ENCODE data around the gene GLB1L2. TPM values are rescaled to one million over a fixed set of nuclear protein-coding genes. Genes with fewer than 3 reads are reported as not detected.

The GLB1L2 gene
- total and polyA plus RNA-seq, 3 donors from 2014 or later, result 18.5 to 29.9 (median 29.1) TPM

- WGBS, 2 donors, result 71 to 78% methylated on average over 12 to 17 of the region's 18 CpGs
- TF ChIP-seq CTCF (IDR thresholded peaks at IDR 0.05), result no peak
- no peak for TF ChIP-seq POLR2A (IDR thresholded peaks at IDR 0.05)
- H3K36me3 ChIP-seq (ENCODE audit: low read depth, missing control alignments), result no peaks in the 10 kb centered on the region
- no peaks in the 10 kb centered on the region for H3K27me3 ChIP-seq
- no peaks in the 10 kb centered on the region for H3K4me1 ChIP-seq
- no peak overlapping the region for H3K27ac ChIP-seq
- intact Hi-C loops (cut with DNase I; ENCODE audit: low total_unique reads), result no loop called here
- DNase-seq, result no peak
- H3K4me3 ChIP-seq, result no peak overlapping the region
- no peaks in the 10 kb centered on the region for H3K9me3 ChIP-seq
Observed at GRCh38 chr11:134376150-134376921, 44.5 kb downstream of the GLB1L2 start.

GRCh38 chr11:134377876-134378275, 46.1 kb downstream of the GLB1L2 start:
- TF ChIP-seq POLR2A (IDR thresholded peaks at IDR 0.05) (no peak), CTCF (IDR thresholded peaks at IDR 0.05) (no peak)
- Histone ChIP-seq H3K36me3 (ENCODE audit: low read depth, missing control alignments) (no peaks in the 10 kb centered on the region), H3K4me3 (no peak overlapping the region), H3K4me1 (no peaks in the 10 kb centered on the region), H3K27me3 (no peaks in the 10 kb centered on the region), H3K27ac (no peak overlapping the region), H3K9me3 (no peaks in the 10 kb centered on the region)
- no peak for DNase-seq
- intact Hi-C loops (cut with DNase I; ENCODE audit: low total_unique reads), result no loop called here
- 86 to 89% methylated on average over 14 of the region's 14 CpGs for WGBS, 2 donors

GRCh38 chr11:134379241-134379640, 47.5 kb downstream of the GLB1L2 start:
- TF ChIP-seq POLR2A (IDR thresholded peaks at IDR 0.05) (no peak), CTCF (IDR thresholded peaks at IDR 0.05) (no peak)
- H3K4me3 ChIP-seq, result no peak overlapping the region
- no peaks in the 10 kb centered on the region for H3K36me3 ChIP-seq (ENCODE audit: low read depth, missing control alignments)
- no peak overlapping the region for H3K27ac ChIP-seq
- no peak for DNase-seq
- no peaks in the 10 kb centered on the region for H3K4me1 ChIP-seq
- intact Hi-C loops (cut with DNase I; ENCODE audit: low total_unique reads), result no loop called here
- 73 to 93% methylated on average over 2 of the region's 2 CpGs for WGBS, 2 donors
- H3K9me3 ChIP-seq, result no peaks in the 10 kb centered on the region
- no peaks in the 10 kb centered on the region for H3K27me3 ChIP-seq

GRCh38 chr11:134380229-134380628, 48.4 kb downstream of the GLB1L2 start:
- no peak for DNase-seq
- Histone ChIP-seq H3K9me3 (no peaks in the 10 kb centered on the region), H3K27ac (no peak overlapping the region), H3K4me1 (no peaks in the 10 kb centered on the region), H3K36me3 (ENCODE audit: low read depth, missing control alignments) (no peaks in the 10 kb centered on the region), H3K27me3 (no peaks in the 10 kb centered on the region), H3K4me3 (no peak overlapping the region)
- TF ChIP-seq CTCF (IDR thresholded peaks at IDR 0.05) (no peak), POLR2A (IDR thresholded peaks at IDR 0.05) (no peak)
- 80 to 86% methylated on average over 1 to 12 of the region's 12 CpGs for WGBS, 2 donors
- intact Hi-C loops (cut with DNase I; ENCODE audit: low total_unique reads), result no loop called here

- TF ChIP-seq POLR2A (IDR thresholded peaks at IDR 0.05) (no peak), CTCF (IDR thresholded peaks at IDR 0.05) (no peak)
- intact Hi-C loops (cut with DNase I; ENCODE audit: low total_unique reads), result no loop called here
- WGBS, 2 donors, result 77 to 89% methylated on average over 4 of the region's 4 CpGs
- no peaks in the 10 kb centered on the region for H3K4me1 ChIP-seq
- H3K27me3 ChIP-seq, result no peaks in the 10 kb centered on the region
- H3K9me3 ChIP-seq, result no peaks in the 10 kb centered on the region
- DNase-seq, result no peak
- H3K4me3 ChIP-seq, result no peak overlapping the region
- no peaks in the 10 kb centered on the region for H3K36me3 ChIP-seq (ENCODE audit: low read depth, missing control alignments)
- H3K27ac ChIP-seq, result no peak overlapping the region
Observed at GRCh38 chr11:134380785-134381184, 49.0 kb downstream of the GLB1L2 start.

Data from testis (tissue), 3 donors.